HEK293T (cell line): Measurements from ENCODE around the gene RASA3.
"Not testable (repeated sequence)": the region's sequence is repeated elsewhere in the genome, so short reads cannot be mapped to it uniquely, and the experiment has no call there.

Experiments used
- CTCF ChIA-PET: fragments of 350-600 bp; formaldehyde crosslinking; extraction: SDS; loops from one replicate; lab custom pipeline; 2021; ENCODE audit warnings: antibody characterized with exemption, inconsistent platforms; lab: Yijun Ruan, JAX
- POLR2A ChIA-PET: fragments of 350-600 bp; formaldehyde crosslinking; extraction: SDS; loops from one replicate; lab custom pipeline; 2020; ENCODE audit warnings: antibody characterized with exemption, inconsistent platforms; lab: Yijun Ruan, JAX
- DNase-seq: peaks from one replicate; pipeline ENCODE4 v3.0.0; 2012; ENCODE audit warnings: mixed read lengths; ENCODE audit errors: extremely low spot score
- ARNT ChIP-seq: fragments of 450-650 bp; IDR thresholded peaks from 2 replicates; pipeline ENCODE4 v1.6.1; 2017; ENCODE audit warnings: mild to moderate bottlenecking
- BHLHE40 ChIP-seq: fragments of 450-650 bp; IDR thresholded peaks from 2 replicates; pipeline ENCODE4 v1.6.1; 2016; ENCODE audit warnings: mild to moderate bottlenecking, moderate library complexity, borderline replicate concordance
- CTBP1 ChIP-seq: fragments of 450-650 bp; IDR thresholded peaks from 2 replicates; pipeline ENCODE4 v1.6.1; 2016; ENCODE audit warnings: borderline replicate concordance
- ELF4 ChIP-seq: fragments of 450-650 bp; IDR thresholded peaks from 2 replicates; pipeline ENCODE4 v1.6.1; 2017; ENCODE audit warnings: antibody characterized with exemption
- FOXA1 ChIP-seq: fragments of 450-650 bp; IDR thresholded peaks from 2 replicates; pipeline ENCODE4 v1.6.1; 2016; ENCODE audit warnings: mild to moderate bottlenecking
- FOXK2 ChIP-seq: fragments of 450-650 bp; IDR thresholded peaks from 2 replicates; pipeline ENCODE4 v1.6.1; 2016; ENCODE audit warnings: mild to moderate bottlenecking
- FOXM1 ChIP-seq: fragments of 450-650 bp; IDR thresholded peaks from 2 replicates; pipeline ENCODE4 v1.6.1; 2017; ENCODE audit warnings: mild to moderate bottlenecking, borderline replicate concordance
- HDGF ChIP-seq: fragments of 450-650 bp; IDR thresholded peaks from 2 replicates; pipeline ENCODE4 v1.6.1; 2017; ENCODE audit warnings: antibody characterized with exemption, borderline replicate concordance
- L3MBTL2 ChIP-seq: fragments of 450-650 bp; conservative IDR thresholded peaks from 2 replicates; pipeline ENCODE4 v1.6.1; 2016; ENCODE audit warnings: mild to moderate bottlenecking
- LEF1 ChIP-seq: fragments of 450-650 bp; IDR thresholded peaks from 2 replicates; pipeline ENCODE4 v1.6.1; 2017; ENCODE audit warnings: mild to moderate bottlenecking, borderline replicate concordance
- NFRKB ChIP-seq: fragments of 450-650 bp; IDR thresholded peaks from 2 replicates; pipeline ENCODE4 v1.6.1; 2016; ENCODE audit warnings: mild to moderate bottlenecking, moderate library complexity
- PKNOX1 ChIP-seq: fragments of 450-650 bp; IDR thresholded peaks from 2 replicates; pipeline ENCODE4 v1.6.1; 2016
- SP1 ChIP-seq: fragments of 450-650 bp; IDR thresholded peaks from 2 replicates; pipeline ENCODE4 v1.6.1; 2017
- SUZ12 ChIP-seq: fragments of 450-650 bp; IDR thresholded peaks from 2 replicates; pipeline ENCODE4 v1.6.1; 2016; ENCODE audit warnings: mild to moderate bottlenecking
- TARDBP ChIP-seq: fragments of 450-650 bp; IDR thresholded peaks from 2 replicates; pipeline ENCODE4 v1.6.1; 2016
- ZNF384 ChIP-seq: fragments of 450-650 bp; IDR thresholded peaks from 2 replicates; pipeline ENCODE4 v1.6.1; 2016

RASA3 gene

GRCh38 chr13:114134111-114134943 is 1.9 kb upstream of the RASA3 start:
- ChIA-PET POLR2A (no interaction called here), CTCF (no interaction called here)
- no peak for DNase-seq
- TF ChIP-seq HDGF (no peak), FOXA1 (no peak), SP1 (no peak), FOXM1 (no peak), L3MBTL2 (no peak), PKNOX1 (no peak), CTBP1 (no peak), BHLHE40 (no peak), LEF1 (no peak), ARNT (no peak), ELF4 (no peak), TARDBP (no peak), SUZ12 (no peak), FOXK2 (no peak), ZNF384 (no peak), NFRKB (no peak)

GRCh38 chr13:114133552-114133951 is 1.1 kb upstream of the RASA3 start:
- CTCF ChIA-PET, DNase-seq, POLR2A ChIA-PET: not testable (repeated sequence)

GRCh38 chr13:114133126-114133525 is 703 bp upstream of the RASA3 start:
- CTCF ChIA-PET, POLR2A ChIA-PET, DNase-seq: not testable (repeated sequence)

GRCh38 chr13:114131583-114132418 is 622 bp downstream of the RASA3 start:
- ChIA-PET CTCF (interaction anchor here (0.7 kb wide), 1 partner anchor 128 kb away, joined by 4 read pairs; no protein-coding TSS in a partner anchor), POLR2A (no interaction called here)
- TF ChIP-seq PKNOX1 (no peak), SUZ12 (no peak), NFRKB (no peak), HDGF (no peak), L3MBTL2 (0 out of 2 replicates have a peak, but pooled peaks have one; percentile 30), BHLHE40 (no peak)

GRCh38 chr13:114130837-114131582 is 1.4 kb downstream of the RASA3 start:
- no peak for DNase-seq
- POLR2A ChIA-PET: no interaction called here
- TF ChIP-seq HDGF (no peak), FOXK2 (no peak), ARNT (no peak), ELF4 (no peak), PKNOX1 (no peak), TARDBP (no peak)
- CTCF ChIA-PET: interaction anchor here (0.7 kb wide), 1 partner anchor 127 kb away, joined by 4 read pairs; no protein-coding TSS in a partner anchor

More at GRCh38 chr13:114131583-114132418, 622 bp downstream of the RASA3 start:
- no peak for DNase-seq

- TF ChIP-seq LEF1: no peak
- TF ChIP-seq FOXK2: no peak
- no peak for TF ChIP-seq ZNF384
- TF ChIP-seq TARDBP: no peak
- TF ChIP-seq NFRKB: no peak
- TF ChIP-seq BHLHE40: no peak
- TF ChIP-seq FOXA1: no peak
- no peak for TF ChIP-seq HDGF
- TF ChIP-seq SP1: no peak
- TF ChIP-seq PKNOX1: no peak
- TF ChIP-seq FOXM1: no peak
- ChIA-PET POLR2A (no interaction called here), CTCF (no interaction called here)
- no peak for DNase-seq
Measured at GRCh38 chr13:114130131-114130836, 2.1 kb downstream of the RASA3 start.
